IPS-18c (cell line): Measurements from ENCODE around the gene ZNF785.
A peak's percentile ranks its signal among the peaks of the same experiment; 100 is the strongest.
"Not testable (repeated sequence)": the region's sequence is repeated elsewhere in the genome, so short reads cannot be mapped to it uniquely, and the experiment has no call there.

Experiments
- H3K4me3 ChIP-seq: 2 replicates; pipeline ENCODE4 v1.7.0; 2013; ENCODE audit warnings: low read depth, mild to moderate bottlenecking, low read length, moderate library complexity; ENCODE audit not compliant: insufficient read depth
- H3K9me3 ChIP-seq: one replicate; pipeline ENCODE4 v1.6.1; 2013; ENCODE audit warnings: mild to moderate bottlenecking, low read length, moderate library complexity; ENCODE audit not compliant: control insufficient read depth, insufficient read depth

ZNF785 gene

DNA sequence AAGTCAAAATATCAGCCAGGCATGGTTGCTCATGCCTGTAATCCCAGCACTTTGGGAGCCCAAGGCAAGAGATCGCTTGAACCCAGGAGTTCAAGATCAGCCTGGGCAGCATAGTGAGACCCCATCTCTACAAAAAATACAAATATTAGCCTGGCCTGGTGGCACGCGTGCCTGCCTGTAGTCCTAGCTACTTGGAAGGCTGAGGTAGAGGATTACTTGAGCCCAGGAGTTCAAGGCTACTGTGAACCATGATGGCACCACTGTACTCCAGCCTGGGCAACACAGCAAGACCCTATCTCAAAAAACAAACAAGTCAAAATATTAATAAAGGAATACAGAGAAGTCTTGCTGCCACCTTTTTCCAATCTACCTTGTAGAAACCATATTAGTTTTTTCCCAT, 20.5 kb upstream of the ZNF785 start:
- Histone ChIP-seq H3K9me3 (no peaks in the 10 kb centered on the region), H3K4me3 (no peak overlapping the region)

DNA sequence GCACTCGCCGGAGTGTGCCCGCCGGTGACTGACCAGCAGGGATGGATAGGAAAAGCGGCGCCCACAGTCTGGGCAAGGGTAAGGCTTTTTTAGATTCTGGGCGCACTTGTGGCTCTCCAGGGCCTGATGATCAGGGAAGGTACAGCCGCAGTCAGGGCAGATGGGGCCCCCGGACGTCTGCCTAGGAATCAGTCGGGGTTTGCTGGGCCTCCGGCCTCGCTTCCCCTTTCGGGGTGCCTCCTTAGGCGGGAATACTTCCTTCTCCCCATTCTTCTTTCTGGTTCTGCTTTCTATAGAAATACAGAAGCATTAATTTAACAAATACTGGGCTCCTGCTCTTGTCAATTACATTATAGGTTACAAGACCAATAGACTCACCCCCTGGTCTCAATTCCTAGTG, 19.7 kb upstream of the ZNF785 start:
- peaks cover 1% of the 10 kb centered on the region for H3K9me3 ChIP-seq
- no peak overlapping the region for H3K4me3 ChIP-seq

DNA sequence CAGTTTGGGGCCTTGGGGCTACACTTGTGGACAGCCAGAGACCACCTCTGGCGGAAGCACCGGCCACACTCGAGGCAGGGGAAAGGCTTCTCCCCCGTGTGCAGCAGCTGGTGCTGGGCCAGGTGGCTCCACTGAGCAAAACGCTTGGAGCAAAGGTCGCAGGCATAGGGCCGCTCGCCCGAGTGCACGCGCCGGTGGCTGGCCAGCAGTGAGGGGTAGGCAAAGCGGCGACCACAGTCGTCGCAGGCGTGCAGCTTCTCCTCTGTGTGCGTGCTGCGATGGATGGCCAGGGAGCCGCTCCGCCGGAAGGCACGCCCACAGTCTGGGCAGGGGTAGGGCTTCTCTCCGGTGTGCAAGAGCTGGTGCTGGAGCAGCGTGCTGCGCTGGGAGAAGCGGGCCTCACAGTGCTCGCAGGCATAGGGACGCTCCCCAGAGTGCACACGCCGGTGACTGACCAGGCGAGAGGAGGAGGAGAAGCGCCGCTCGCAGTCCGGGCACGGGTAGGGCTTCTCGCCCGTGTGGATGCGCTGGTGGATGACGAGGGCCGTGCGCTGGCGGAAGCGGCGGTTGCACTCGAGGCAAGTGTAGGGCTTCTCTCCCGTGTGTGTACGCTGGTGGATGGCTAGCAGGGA, 18.9 kb upstream of the ZNF785 start:
- Histone ChIP-seq H3K4me3 (no peak overlapping the region), H3K9me3 (peaks cover 2% of the 10 kb centered on the region)

DNA sequence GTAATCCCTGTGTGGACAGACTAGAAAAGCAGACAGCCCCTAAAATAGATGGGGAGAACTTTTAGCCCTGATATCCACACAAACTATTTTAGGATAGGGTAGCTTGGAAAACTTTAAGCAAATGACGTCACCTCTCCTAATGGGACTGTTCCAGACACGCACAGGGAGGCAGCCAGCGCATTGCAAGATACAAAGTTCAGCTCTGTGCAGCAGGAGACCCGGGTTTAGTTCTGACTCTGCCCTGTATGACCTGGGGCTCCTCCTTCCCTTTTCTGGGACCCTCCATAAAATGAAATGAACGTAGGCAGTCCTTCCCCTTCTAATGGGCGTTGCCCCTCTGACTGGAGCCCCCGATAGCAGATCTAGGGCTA, 18.4 kb upstream of the ZNF785 start:
- peaks cover 2% of the 10 kb centered on the region for H3K9me3 ChIP-seq
- H3K4me3 ChIP-seq = no peak overlapping the region

DNA sequence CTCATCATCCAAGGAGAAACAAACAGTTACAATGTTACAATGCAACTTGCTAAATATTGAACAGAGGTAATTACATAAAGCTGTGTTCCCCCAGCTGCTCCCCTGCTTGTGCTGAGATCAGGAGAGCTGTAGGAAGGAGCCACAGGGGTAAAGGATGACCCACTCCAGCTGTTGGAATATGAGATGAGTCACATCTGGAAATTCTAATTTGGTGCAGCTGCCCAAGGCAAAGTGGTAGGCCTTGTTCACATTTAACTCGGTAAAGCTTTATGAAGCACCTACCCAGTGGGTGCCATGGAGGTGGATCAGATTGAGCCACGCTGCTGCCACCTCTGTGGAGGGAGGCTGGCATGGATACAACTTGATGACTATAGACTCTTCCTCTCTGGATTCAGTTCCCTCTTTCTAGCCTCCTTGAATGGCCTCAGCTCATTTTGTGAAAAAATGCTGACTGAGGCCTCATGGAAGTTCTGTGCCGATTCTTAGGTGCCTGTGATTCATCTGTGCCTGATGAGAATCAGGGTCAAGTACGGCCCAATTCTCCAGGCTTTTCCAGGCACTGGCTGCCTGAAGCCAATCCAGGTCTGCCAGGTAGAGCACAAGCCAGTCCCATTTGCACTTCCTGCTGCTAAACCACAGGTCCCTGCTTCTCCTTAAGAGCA, 17.2 kb upstream of the ZNF785 start:
- Histone ChIP-seq H3K9me3 (peaks cover 2% of the 10 kb centered on the region), H3K4me3 (no peak overlapping the region)

DNA sequence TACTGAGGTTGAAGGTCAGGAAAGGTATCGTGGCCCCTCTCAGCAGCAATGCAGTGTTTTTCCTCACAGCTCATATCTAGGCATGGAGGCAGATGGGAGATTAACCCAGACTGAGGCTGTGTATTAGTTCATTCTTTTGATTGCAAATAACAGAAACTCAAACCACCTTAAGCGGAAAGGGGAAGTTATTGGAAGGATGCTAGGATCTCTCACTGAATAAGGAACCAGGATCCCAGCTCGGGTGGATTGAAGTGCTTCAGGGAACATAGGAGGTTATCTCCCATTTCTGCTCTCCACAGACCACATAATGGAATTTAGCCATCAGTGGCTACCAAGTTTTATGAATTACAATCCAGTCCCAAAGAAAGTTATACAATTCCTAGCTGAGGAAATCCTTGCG, 16.5 kb upstream of the ZNF785 start:
- Histone ChIP-seq H3K4me3 (no peak overlapping the region), H3K9me3 (peaks cover 2% of the 10 kb centered on the region)

DNA sequence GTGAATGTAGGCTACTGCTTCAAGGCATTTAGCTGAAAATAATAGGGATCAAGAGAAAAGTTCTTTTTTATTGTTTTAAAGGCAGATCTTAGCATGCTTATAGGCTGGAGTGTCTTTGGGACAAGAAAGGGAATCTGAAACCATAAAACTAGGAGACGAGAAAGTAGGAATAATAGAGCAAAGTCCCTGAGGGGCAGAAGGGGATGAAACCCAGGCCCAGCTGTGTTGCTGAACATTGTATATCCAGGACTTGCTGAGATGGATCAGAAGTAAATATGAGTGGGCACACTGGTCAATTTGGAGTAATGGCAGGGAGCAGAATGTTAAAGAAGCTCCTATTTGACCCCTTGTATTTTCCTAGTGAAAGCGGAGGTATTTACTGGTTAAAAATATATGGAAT, 15.4 kb upstream of the ZNF785 start:
- H3K9me3 ChIP-seq = peaks cover 4% of the 10 kb centered on the region

DNA sequence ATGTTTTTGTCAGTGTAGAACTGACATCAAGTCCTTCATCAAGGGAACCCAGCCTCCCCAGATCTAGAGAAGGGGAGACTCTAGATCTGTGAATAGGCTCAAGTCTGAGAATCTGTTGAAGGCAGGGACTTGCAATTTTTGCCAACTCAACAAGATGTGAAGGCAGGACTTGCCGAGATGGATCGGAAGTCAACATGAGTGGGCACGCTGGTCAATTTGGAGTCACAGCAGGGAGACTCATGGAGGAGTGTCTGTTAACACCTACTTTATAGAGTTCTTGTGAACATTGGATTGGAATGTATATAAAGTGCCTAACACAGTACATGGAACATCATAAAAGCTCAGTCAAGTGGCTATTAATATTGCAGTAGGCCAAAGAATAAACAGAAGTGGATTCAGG, 14.7 kb upstream of the ZNF785 start:
- peaks cover 4% of the 10 kb centered on the region for H3K9me3 ChIP-seq
- no peak overlapping the region for H3K4me3 ChIP-seq

More for the DNA sequence above, 15.4 kb upstream of the ZNF785 start:
- no peak overlapping the region for H3K4me3 ChIP-seq

DNA sequence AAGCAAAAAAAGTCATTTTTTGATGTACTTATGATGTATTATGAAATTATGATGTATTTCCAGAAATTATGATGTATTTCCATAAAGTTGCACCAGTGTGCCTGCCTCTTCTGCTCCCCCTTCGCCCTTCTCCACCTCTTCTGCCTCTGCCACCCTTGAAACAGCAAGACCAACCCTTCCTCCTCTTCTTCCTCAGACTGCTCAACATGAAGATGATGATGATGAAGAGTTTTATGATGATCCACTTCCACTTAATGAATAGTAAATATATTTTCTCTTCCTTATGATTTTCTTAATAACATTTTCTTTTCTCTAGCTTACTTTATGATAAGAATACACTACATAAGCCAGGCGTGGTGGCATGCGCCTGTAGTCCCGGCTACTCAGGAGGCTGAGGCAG, 7.4 kb upstream of the ZNF785 start:
- Histone ChIP-seq H3K9me3 (peaks cover 2% of the 10 kb centered on the region), H3K4me3 (no peak overlapping the region)

DNA sequence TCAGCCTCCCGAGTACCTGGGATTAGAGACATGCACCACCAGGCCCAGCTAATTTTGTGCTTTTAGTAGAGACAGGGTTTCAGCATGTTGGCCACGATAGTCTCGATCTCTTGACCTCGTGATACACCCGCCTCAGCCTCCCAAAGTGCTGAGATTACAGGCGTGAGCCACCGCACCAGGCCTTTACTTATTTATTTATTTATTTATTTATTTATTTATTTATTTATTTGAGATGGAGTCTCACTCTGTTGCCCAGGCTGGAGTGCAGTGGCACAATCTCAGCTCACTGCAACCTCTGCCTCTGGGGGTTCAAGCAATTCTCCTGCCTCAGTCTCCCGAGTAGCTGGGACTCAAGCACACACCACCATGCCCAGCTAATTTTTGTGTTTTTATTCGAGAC, 5.4 kb upstream of the ZNF785 start:
- H3K4me3 ChIP-seq, H3K9me3 ChIP-seq: not testable (repeated sequence)

DNA sequence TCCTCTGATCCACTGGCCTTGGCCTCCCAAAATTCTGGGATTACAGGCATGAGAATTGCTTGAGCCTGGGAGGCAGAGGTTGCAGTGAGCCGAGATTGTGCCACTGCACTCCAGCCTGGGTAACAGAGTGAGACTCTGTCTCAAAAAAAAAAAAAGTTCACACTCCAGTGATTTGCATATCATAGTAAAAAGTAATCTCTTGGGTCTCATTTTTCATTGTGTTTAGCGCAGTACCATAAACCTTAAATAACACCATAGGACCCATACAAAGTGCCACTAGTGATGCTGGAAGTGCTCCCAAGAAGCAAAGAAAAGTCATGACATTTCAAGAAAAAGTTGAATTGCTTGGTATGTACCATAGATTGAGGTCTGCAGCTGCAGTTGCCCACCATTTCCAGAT, 4.1 kb upstream of the ZNF785 start:
- not testable (repeated sequence) for H3K4me3 ChIP-seq, H3K9me3 ChIP-seq

DNA sequence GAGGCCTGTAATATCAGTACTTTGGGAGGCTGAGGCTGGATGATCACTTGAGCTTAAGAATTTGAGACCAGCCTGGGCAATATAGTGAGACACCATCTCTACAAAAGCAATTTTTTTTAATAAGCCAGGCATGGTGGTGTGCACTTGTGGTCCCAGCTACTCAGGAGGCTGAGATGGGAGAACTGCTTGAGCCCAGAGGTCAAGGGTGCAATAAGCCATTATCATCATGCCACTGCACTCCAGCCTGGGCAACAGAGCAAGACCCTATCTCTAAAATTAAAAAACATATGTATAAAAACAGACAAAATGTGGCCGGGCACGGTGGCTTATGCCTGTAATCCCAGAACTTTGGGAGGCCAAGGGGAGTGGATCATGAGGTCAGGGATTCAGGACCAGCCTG, 3.2 kb upstream of the ZNF785 start:
- Histone ChIP-seq H3K9me3 (no peaks in the 10 kb centered on the region), H3K4me3 (no peak overlapping the region)

DNA sequence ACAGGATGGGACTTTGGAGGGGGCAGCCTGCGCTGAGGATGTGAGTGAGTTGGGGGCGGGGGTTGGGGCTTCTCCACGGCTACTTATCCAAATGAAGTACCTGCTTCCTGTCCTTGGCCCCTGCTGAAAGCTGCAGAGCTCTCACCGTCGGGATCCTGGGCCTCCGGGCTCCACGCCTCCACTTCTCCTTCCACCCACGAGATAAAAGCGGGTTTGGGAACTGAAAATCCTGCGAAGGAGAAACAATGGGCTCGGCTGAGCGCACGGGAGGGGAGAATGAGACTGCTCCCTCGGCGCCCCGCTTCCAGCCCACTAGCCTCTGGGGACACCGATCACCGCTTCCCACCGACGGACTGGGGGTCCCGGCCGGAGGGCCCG, 486 bp downstream of the ZNF785 start:
- H3K4me3 ChIP-seq = peak overlapping the region; percentile 81
- H3K9me3 ChIP-seq = no peaks in the 10 kb centered on the region

DNA sequence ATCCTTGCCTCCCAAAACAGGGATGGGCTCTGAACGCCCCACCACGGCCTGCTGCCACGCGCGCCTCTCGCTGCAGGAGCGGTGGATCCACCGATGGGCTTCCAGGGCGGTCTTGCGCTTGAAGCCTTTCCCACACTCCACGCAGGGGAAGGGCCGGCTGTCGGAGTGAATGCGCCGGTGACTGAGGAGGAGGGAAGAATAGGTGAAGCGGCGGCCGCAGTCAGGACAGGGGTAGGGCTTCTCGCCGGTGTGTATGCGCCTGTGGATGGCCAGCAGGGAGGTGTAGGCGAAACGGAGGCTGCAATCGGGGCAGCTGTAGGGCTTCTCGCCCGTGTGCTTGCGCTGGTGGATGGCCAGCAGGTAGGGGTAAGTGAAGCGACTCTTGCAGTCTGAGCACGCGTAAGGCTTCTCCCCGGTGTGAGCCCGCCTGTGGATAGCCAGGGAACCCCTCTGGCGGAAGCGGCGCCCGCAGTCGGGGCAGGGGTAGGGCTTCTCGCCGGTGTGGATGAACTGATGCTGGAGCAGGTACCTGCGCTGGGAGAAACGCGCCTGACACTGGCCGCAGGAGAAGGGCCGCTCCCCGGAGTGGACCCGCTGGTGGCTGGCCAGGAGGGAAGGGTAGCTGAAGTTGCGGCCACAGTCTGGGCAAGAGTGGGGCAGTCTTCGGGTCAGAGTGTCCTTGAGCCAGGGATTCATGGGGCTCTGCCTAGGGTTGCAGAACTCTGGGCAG, 2.7 kb downstream of the ZNF785 start:
- Histone ChIP-seq H3K4me3 (no peak overlapping the region), H3K9me3 (no peaks in the 10 kb centered on the region)

DNA sequence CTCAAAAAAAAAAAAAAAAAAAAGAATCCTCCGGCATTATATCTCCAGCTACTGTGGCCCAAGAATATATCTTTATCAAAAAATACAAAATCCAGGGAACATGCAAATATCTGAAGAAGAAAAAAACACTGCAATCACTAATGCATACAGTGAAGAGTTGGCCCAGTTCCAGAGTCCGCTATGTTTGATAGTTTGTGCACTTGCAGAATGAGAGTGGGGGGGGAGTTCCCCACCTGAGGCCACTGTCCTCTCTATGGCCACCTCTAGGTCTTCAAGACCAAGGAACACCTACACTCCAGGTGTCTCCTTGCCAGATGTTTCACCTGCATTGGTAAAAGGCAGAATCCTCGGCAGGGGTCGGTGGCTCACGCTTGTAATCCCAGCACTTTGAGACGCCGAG, 4.0 kb downstream of the ZNF785 start:
- Histone ChIP-seq H3K4me3 (no peak overlapping the region), H3K9me3 (no peaks in the 10 kb centered on the region)

DNA sequence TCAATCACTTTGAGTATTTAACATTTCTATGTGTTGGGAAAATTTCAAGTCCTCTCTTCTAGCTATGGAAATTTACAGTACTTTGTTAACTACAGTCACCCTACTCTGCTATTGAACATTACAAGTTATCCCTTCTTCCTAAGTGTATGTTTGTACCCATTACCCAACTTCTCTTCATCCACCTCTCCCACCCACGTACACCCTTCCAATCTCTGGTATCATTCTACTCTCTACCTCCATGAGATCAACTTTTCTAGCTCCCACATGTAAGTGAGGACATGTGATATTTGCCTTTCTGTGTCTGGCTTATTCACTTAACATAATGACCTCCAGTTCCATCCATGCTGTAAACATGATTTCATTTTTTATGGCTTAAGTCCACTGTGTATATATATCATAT, 10.8 kb downstream of the ZNF785 start:
- H3K4me3 ChIP-seq = no peak overlapping the region

DNA sequence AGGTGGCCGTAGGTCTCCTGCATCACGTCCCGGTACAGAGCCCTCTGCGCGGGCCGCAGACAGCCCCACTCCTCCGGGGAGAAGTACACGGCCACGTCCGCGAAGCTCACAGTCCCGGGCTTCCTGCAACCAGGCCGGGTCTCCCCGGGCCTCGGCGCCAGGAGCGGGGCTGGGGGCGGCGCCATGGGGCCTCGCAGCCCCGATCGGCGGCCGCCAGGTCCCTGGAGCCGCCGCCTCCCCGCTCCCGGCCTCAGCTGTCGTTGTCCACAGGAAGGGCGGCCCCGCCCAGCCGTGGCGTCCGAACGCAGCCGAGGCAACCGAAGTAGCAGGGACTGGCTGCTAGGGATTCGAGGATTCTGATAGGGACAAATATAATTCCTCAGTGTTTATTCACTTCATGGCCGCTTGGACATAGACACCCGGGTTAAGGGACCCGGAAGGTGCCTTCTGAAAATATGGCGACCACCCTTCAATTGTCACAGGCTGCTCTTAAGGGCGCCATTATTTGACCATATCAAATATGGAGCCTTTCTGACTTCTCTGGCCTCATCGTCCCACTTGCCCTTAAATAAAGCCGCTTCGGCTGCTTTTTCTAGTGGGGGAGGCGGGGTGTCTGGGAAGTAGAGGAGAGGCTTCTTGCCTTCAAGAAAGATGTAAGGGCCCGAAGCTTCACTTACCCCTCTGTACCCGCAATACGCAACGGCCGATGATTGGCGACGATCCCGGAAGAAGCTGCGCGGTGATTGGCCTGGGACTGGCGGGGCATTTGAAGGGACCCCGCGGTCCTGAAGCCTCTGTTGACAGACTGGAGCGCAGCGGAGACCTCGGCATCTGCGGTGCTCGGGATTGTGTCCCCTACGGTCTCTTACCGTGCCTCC, 13.8 kb downstream of the ZNF785 start, which contains the start of gene ZNF688:
Gene ZNF688 (minus strand): TSS at position 270 of the 878 bp plus-strand sequence. CDS start 85 bp downstream, at position 185.
- Histone ChIP-seq H3K9me3 (no peaks in the 10 kb centered on the region), H3K4me3 (peak within 1 kb of the TSS; percentile 70)

More for the DNA sequence above, 10.8 kb downstream of the ZNF785 start:
- H3K9me3 ChIP-seq = no peaks in the 10 kb centered on the region
